Natural killer cell (primary cell): ENCODE data around the gene NUDT3. TPM values are rescaled to one million over a fixed set of nuclear protein-coding genes. Genes with fewer than 3 reads are reported as not detected.

Experiments
- ATAC-seq, 3 donors: fragments of 150-1000 bp in 2 of 3; fragments of 200-7000 bp in 1 of 3; cut with Tn5 transposase; 1 replicate in 1 of 3; 2 replicates in 2 of 3; pipeline ENCODE4 v1.10.0; 2021; ENCODE audit warnings: mild to moderate bottlenecking in 2 of 3, moderate library complexity in 2 of 3
- DNase-seq, 2 donors: peaks; one replicate each; pipeline versions ENCODE4 v3.0.0 to v3.0.0-alpha.2; 2013 to 2021; ENCODE audit warnings: mixed read lengths in 1 of 2
- H3K27ac ChIP-seq: one replicate; pipeline ENCODE4 v1.5.1; 2013; ENCODE audit warnings: mild to moderate bottlenecking, low read length
- H3K27me3 ChIP-seq: one replicate; pipeline ENCODE4 v1.6.1; 2013; ENCODE audit warnings: low read length; ENCODE audit not compliant: control insufficient read depth, insufficient read depth
- H3K36me3 ChIP-seq: one replicate; pipeline ENCODE4 v1.6.1; 2013; ENCODE audit warnings: low read length; ENCODE audit not compliant: control insufficient read depth, insufficient read depth
- H3K4me1 ChIP-seq: one replicate; pipeline ENCODE4 v1.6.1; 2013; ENCODE audit warnings: low read length; ENCODE audit not compliant: control insufficient read depth, insufficient read depth
- H3K4me3 ChIP-seq: one replicate; pipeline ENCODE4 v1.5.1; 2013; ENCODE audit warnings: low read length
- H3K9me3 ChIP-seq: one replicate; pipeline ENCODE4 v1.6.1; 2013; ENCODE audit warnings: low read length; ENCODE audit not compliant: control insufficient read depth, insufficient read depth
- H3K27ac Mint-ChIP-seq, 2 donors: one replicate each; pipeline ENCODE4 v1.8.0; 2022; ENCODE audit warnings: mild to moderate bottlenecking in 2 of 2, mixed read lengths in 2 of 2, moderate library complexity in 1 of 2
- H3K27me3 Mint-ChIP-seq, 2 donors: one replicate each; pipeline ENCODE4 v1.8.0; 2022; ENCODE audit warnings: low read depth in 2 of 2, mixed read lengths in 2 of 2
- H3K36me3 Mint-ChIP-seq: one replicate; pipeline ENCODE4 v1.8.0; 2022; ENCODE audit warnings: mixed read lengths
- H3K4me1 Mint-ChIP-seq, 2 donors: one replicate each; pipeline ENCODE4 v1.8.0; 2022; ENCODE audit warnings: mixed read lengths in 2 of 2
- H3K4me3 Mint-ChIP-seq: one replicate; pipeline ENCODE4 v1.8.0; 2022; ENCODE audit warnings: mild to moderate bottlenecking, moderate library complexity, mixed read lengths
- H3K9me3 Mint-ChIP-seq, 2 donors: one replicate each; pipeline ENCODE4 v1.8.0; 2022; ENCODE audit warnings: mixed read lengths in 2 of 2
- CTCF ChIP-seq: fragments of 200-600 bp; IDR thresholded peaks from one replicate; pipeline ENCODE4 v1.8.0; 2022; ENCODE audit warnings: antibody characterized with exemption
- WGBS: methylation state at CpG from one replicate; pipeline ENCODE4 v1.1.7; 2013; ENCODE audit warnings: missing lambda C conversion rate; ENCODE audit not compliant: insufficient coverage; 5-methylcytosine and 5-hydroxymethylcytosine counted together
- intact Hi-C: fragments of 100-400 bp; cut with micrococcal nuclease; formaldehyde crosslinking; loops from one replicate; pipeline ENCODE4 v1.14.2; 2022
- total RNA-seq, 4 donors: library from RNA; stranded (reverse); fragments of 120-200 nt in 1 of 4; gene quantifications; one replicate each; pipeline versions ENCODE4 v1.2.3 to v1.2.4, GENCODE V29; 2013 to 2022

Gene NUDT3
- total RNA-seq, 3 donors from 2014 or later (not counting 1 experiment from before 2014, with no cell fraction given), result 22.0 to 26.3 (median 26.1) TPM

- Mint-ChIP-seq H3K36me3 (no peaks in the 10 kb centered on the region), H3K27ac (peak overlapping the region in 1 of 2 donors; percentile 43), H3K4me3 (no peak overlapping the region), H3K27me3 (no peaks in the 10 kb centered on the region), H3K4me1 (peaks cover 0 to 8% of the 10 kb centered on the region in 2 donors), H3K9me3 (no peaks in the 10 kb centered on the region)
- peaks cover 16% of the 10 kb centered on the region for H3K4me1 ChIP-seq
- H3K27ac ChIP-seq, result no peak overlapping the region
- over 99% methylated on average over 8 of the region's 8 CpGs for WGBS
- H3K27me3 ChIP-seq, result no peaks in the 10 kb centered on the region
- TF ChIP-seq CTCF, result no peak
- DNase-seq (no peak), ATAC-seq (no peak)
- H3K9me3 ChIP-seq, result no peaks in the 10 kb centered on the region
- H3K4me3 ChIP-seq, result no peak overlapping the region
- intact Hi-C loops, result no loop called here
- no peaks in the 10 kb centered on the region for H3K36me3 ChIP-seq
These were observed 162.6 kb downstream of the NUDT3 start for GRCh38 chr6:34229877-34230276.

Other genes with a start within 250 kb of the NUDT3 start
- gene GRM4, start 246.6 kb downstream of the NUDT3 start, total RNA-seq, result not detected
- 10 to 100 TPM; 63.1 to 84.2 (median 77.3) TPM for gene HMGA1, start 155.8 kb downstream of the NUDT3 start, total RNA-seq
- 10 to 100 TPM; 30.8 to 48.0 (median 39.7) TPM for gene SMIM29, start 143.7 kb downstream of the NUDT3 start, total RNA-seq
- gene RPS10, start 33.4 kb upstream of the NUDT3 start, total RNA-seq, result 1,000 to 10,000 TPM in 2 of 3 donors, 100 to 1,000 TPM in 1; 916 to 1,058 (median 1,045) TPM
- gene PACSIN1, start 73.4 kb upstream of the NUDT3 start, total RNA-seq, result 1 to 10 TPM; 2.2 to 6.6 (median 3.9) TPM
- under 1 TPM; 0.25 to 0.68 (median 0.45) TPM for gene SPDEF, start 163.7 kb upstream of the NUDT3 start, total RNA-seq